HG03060 (cell line): ENCODE results near the gene LMNB1.
"Not testable (repeated sequence)": the region's sequence is repeated elsewhere in the genome, so short reads cannot be mapped to it uniquely, and the experiment has no call there.

Experiments used
- ATAC-seq: cut with Tn5 transposase; IDR thresholded peaks from one replicate; pipeline ENCODE4 v1.9.1; 2021; ENCODE audit warnings: low read depth, moderate number of reproducible peaks; ENCODE audit not compliant: unreplicated experiment

The LMNB1 gene

GRCh38 chr5:126777975-126778674, 1.2 kb downstream of the LMNB1 start:
- peak; percentile 50 for ATAC-seq

DNA sequence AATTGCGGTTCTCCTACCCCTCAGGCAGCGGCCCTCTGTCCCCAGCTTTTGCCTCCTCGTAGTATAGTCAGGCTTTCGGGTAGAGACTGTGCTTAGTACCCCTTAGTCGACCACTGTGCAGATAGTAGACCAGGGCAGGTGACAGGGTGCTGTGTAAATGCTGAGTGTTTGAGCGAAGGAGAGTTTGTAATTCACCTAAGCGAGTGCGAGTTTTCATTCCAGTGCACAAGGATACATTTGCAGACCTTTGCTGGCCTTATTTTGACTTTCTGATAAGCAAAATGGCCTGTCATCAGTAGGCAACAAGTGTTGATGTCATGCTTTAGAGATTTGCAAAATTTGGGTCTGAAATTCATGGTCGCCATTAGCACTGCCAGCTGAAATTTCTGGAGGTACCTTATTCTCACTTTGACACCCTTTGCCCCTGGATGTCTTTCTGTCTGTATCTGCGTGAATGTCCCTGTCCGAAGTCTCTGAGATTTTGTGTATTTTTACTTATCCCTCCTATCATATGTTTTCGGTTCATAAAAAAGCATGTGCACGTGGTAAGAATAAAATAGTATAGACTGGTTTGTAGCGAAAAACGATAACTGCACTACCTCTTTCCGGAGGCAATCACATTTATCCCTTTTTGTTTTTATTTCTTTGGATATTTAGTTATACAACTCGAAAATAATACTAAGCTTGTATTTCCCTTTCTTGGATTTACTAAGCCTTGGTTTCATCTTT, 1.9 kb downstream of the LMNB1 start:
- no peak for ATAC-seq

GRCh38 chr5:126780165-126780827, 3.4 kb downstream of the LMNB1 start:
- ATAC-seq, result no peak

DNA sequence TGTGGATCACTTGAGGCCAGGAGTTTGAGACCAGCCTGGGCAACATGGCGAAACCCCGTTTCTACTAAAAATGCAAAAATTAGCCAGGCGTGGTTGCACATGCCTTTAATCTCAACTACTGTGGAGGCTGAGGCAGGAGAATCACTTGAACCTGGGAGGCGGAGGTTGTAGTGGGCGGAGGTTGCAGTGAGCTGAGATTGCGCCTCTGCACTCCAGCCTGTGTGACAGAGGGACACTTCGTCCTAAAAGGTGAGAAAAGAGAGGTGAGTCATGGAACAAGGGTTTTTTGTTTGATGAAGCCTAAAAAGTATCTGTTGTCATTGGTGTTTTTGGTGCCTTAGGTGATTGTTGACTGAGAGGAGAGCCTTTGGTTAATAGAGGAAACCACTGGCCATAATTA, 11.5 kb downstream of the LMNB1 start:
- not testable (repeated sequence) for ATAC-seq

DNA sequence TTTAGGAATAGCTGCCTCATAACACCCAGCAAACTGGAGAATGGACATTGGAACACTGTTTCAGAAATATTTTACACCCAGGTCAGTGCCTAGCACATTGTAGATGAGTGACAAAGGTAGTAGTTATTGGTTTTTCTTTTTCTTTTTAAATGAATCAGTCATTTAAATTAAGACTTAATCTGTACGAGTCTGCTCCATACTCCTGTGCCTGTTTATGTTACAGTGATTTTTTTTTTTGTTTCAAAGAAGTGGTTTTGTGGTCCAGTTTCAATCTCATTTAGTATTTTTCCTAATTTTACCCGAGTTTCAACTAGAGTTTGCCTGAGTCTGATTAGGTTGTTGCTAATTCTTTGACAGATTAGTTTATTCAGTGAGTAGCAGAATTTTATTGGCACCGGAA, 16.2 kb downstream of the LMNB1 start:
- ATAC-seq, result no peak

- ATAC-seq, result not testable (repeated sequence)
Observed at GRCh38 chr5:126793648-126794047, 16.7 kb downstream of the LMNB1 start.

DNA sequence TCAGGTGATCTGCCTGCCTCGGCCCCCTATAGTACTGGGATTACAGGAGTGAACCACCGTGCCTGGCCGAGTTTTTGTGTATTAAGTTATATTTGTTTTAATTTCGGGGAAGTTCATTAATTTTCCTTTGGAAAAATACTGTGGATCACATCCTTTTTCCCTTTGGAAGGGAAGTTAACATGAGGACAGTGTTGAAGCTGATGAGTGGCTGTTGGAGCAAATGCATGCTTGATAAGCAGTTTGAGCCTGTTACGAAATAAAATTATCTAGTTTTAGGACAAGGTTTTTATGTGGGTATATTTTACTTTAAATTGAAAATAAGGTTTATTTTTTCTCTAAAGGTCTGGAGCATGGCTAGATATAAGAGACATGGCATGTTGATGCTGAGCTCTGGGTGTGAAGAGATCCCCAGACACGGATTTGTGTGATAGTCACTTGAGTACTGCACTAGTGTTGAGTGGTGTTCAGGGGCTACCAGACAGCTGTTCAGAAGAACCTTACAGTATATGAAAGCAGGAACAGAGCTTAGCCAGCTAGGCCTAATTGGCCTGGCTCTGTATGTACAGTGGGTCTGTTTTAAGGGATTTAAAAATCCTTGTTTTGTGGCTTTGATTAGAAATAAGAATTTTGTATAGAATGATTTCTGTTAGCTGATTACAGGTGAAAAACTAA, 17.4 kb downstream of the LMNB1 start:
- no peak for ATAC-seq

- ATAC-seq, result no peak
Observed at GRCh38 chr5:126799780-126800179, 22.8 kb downstream of the LMNB1 start.

DNA sequence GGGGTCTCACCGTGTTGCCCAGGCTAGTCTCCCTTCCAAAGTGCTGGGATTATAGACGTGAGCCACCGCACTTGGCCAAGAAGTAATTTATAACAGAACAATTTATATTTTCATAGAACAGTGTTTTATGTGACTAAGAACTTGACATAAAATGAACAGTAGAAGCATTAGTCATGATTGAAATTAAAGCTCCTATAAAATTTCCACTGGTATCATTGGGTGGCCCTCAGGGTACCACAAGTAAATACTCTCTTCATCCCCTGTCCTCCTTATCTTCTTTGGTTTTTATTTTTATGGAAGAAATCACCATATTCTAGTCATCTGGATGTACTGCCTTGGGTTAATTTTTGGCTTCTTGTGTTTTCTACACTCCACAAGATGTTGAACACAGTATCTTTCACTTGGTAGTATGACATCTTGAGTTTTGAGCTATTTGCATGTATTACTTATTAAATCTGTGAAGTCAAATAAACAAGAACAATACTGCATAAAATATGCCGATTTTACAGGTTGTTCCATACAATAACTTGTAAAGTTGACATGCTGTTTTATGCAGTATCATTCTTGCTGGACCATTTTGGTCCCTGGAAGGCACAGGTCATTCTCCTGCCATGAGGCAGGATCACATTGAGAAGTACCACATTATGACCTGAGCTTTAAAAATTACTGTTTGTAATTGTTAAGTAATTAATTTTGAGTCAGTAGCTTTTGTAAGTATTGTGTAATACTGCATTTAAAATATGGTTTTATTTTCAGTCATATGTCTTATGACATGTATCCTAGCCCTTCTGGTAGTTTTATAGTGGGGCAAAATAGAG, 24.4 kb downstream of the LMNB1 start:
- ATAC-seq, result no peak

GRCh38 chr5:126801992-126802294, 25.0 kb downstream of the LMNB1 start:
- no peak for ATAC-seq

DNA sequence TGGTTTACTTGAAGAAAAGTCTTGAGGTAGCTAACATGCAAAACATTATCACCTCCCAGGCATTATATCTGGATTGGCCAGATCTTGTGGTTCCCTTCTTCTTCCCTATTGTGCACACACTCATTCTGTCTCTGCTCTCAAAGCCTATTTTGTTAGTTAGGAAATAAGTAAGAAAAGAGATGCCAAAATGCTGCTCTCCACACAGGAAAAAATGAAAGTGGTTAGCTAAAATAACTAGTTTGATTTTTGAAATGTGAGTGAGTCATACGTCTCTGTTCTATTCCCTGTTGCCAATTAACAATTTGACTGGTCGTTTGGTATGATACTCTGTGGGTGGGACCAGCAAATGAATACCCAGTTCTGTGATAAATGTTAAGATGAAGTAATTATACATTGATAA, 28.1 kb downstream of the LMNB1 start:
- ATAC-seq, result no peak

DNA sequence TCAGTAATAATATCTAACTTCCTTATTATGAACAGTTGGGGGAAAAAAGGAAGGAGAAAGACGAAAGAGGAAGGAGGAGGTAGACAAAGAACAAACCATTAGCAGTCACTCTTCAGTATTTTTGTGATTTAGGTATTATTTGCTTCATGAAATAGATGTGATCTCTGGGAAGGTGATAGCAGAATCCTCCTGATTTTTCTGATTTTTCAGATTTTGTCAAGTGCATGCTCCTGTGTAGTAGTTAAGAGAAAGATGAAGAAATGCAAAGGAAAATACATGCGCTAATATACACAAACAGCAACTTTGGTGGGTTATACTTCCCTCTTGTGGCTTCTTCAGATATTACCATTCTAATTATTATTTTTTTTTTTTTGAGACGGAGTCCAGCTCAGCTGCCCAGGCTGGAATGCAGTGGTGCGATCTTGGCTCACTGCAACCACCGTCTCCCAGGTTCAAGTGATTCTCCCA, 31.6 kb downstream of the LMNB1 start:
- peak; percentile 38 for ATAC-seq

DNA sequence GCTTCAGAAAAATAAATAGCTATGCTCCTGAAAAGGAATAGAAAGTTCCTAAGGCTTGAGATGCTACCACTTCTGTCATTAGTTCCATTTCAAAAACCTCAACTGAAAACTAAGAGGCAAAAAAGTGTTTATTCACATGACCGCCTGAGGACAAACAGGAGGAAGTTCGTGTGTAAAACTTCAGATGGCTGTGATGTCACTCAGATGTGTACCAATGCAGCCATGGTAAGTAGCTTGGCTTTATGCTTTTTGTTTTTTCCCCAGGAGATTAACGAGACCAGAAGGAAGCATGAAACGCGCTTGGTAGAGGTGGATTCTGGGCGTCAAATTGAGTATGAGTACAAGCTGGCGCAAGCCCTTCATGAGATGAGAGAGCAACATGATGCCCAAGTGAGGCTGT, 33.0 kb downstream of the LMNB1 start:
- ATAC-seq, result no peak

- ATAC-seq, result no peak
Observed at GRCh38 chr5:126810596-126811380, 33.9 kb downstream of the LMNB1 start.

DNA sequence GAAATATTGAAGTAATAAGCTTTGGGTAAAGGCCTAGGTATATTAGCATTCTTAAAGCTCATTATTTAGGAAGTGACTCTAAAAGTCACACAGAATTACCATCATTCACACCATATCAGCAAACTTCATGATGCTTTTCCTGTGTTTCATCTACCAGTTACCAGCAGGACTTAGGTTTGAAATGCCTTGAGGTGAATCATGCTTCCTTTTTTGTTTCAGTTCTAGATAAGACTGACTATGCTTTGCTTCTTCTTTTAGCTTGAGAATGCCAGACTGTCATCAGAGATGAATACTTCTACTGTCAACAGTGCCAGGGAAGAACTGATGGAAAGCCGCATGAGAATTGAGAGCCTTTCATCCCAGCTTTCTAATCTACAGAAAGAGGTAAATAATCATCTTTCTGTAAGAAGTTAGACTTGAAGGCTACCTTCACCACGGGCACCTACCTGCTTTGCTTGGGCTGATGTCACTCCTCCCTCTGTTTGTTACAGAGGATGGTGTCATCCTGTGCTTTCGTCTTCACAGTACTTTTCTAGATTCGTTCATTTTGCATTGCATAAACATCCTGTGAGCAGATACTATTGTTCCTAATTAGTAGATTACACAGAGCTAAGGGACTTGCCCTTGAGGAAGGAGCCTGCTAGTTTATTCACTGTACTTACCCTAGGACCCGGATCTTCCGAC, 34.7 kb downstream of the LMNB1 start:
- ATAC-seq, result no peak

GRCh38 chr5:126812199-126812570, 35.2 kb downstream of the LMNB1 start:
- ATAC-seq, result no peak

DNA sequence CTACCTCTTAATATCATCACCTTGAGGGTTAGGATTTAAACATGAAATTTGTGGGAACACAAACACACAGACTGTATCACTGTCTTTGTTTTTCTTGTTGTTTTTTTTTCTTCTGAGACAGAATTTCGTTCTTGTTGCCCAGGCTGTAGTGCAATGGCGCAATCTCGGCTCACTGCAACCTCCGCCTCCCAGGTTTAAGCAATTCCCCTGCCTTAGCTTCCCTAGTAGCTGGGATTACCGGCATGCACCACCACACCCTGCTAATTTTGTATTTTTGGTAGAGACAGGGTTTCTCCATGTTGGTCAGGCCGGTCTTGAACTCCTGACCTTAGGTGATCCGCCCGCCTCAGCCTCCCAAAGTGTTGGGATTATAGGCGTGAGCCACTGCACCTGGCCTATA, 36.9 kb downstream of the LMNB1 start:
- ATAC-seq, result not testable (repeated sequence)

DNA sequence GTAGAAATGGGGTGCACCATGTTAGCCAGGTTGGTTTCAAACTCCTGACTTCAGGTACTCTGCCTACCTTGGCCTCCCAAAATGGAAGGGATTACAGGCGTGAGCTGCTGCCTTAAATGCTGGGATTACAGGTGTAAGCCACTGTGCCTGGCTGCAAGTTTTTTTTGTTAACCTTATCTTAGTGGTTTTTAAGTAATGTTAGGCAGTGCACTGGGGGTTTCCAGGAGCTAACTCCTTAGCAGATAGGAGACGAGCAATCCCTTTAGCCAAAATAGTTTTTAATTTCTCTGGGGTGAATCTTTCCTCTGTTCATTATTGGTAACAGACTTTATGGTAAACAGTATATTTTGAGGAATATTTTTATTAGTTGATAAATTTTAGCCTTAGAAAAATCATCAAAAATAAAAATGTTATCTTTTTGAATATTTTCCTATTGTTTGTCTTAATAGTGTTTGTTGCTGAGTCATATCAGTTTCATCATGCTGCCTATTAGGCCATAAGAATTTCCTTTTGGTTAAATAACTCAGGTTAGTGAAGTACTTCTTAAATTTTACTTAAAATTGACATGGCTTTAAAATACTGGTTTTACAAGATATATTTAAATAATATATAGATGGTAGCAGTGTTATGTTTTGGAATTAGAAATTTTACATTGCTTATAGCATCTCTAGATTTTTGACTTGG, 37.9 kb downstream of the LMNB1 start:
- no peak for ATAC-seq

DNA sequence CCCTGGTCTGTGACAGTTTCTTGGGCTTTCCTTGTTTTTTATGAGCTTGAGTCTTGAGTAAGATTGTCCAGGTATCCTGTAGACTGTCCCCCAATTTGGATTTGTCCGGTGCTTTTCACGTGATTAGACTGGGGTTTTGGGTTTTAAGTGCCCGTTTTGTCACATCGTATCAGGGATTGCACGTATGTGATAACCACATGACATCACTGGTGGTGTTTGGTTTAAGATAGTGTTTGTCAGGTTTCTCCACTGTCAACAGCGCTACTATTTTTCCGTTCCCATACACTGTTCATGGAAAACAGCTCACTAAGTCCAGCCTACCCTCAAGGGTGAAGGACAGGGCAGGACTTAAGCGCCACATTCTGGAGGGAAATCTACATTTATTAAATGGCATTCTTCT, 39.7 kb downstream of the LMNB1 start:
- no peak for ATAC-seq
